Stomach smooth muscle (tissue), 2 donors: Measurements from ENCODE around the gene MRGPRD.

Source experiments
- H3K27ac ChIP-seq: one replicate; pipeline ENCODE4 v1.7.0; 2013; ENCODE audit warnings: mild to moderate bottlenecking, low read length, inconsistent platforms
- H3K27me3 ChIP-seq, 2 donors: one replicate each; pipeline ENCODE4 v1.7.0; 2013; ENCODE audit warnings: low read length in 2 of 2; ENCODE audit not compliant: insufficient read depth in 2 of 2, control insufficient read depth in 1 of 2
- H3K36me3 ChIP-seq, 2 donors: one replicate each; pipeline ENCODE4 v1.7.0; 2013; ENCODE audit warnings: low read length in 2 of 2; ENCODE audit not compliant: control insufficient read depth in 2 of 2, insufficient read depth in 2 of 2
- H3K4me1 ChIP-seq: one replicate; pipeline ENCODE4 v1.7.0; 2013; ENCODE audit warnings: low read length; ENCODE audit not compliant: control insufficient read depth, insufficient read depth
- H3K4me3 ChIP-seq, 2 donors: one replicate each; pipeline ENCODE4 v1.7.0; 2013; ENCODE audit warnings: low read length in 2 of 2
- H3K9ac ChIP-seq, 2 donors: one replicate each; pipeline ENCODE4 v1.7.0; 2013; ENCODE audit warnings: low read length in 2 of 2, mild to moderate bottlenecking in 1 of 2
- H3K9me3 ChIP-seq, 2 donors: one replicate each; pipeline ENCODE4 v1.7.0; 2013; ENCODE audit warnings: low read length in 2 of 2; ENCODE audit not compliant: control insufficient read depth in 2 of 2
- donor health status: healthy.
- donor health status: Pancreatic carcinoma.

MRGPRD gene

DNA sequence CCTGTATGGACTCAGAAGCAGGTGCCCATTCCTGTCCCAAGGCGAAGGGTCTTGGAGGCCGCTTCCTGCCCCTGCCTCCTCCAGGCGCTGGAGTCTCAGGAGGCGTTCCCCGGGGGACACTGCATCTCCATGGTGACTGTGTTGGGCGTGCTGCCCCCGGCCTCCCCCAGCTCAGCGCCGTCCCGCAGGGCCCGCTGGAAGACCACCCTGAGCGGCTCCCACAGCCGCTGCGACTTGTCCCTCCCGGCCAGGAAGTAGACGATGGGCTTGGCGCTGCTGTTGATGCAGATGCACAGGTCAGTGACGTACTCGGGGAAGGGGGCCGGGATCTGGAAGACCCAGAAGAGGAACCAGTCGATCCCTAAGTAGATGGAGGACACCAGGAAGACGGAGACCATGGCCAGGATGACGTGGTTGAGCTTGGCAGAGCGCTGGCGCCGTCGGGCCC, 24.4 kb upstream of the MRGPRD start:
- Histone ChIP-seq H3K4me3 (peak overlapping the region in 1 of 2 donors; percentile 15), H3K27me3 (no peaks in the 10 kb centered on the region), H3K4me1 (peaks cover 98% of the 10 kb centered on the region), H3K9ac (no peak overlapping the region), H3K9me3 (no peaks in the 10 kb centered on the region), H3K36me3 (peaks cover 40 to 50% of the 10 kb centered on the region in 2 donors), H3K27ac (peak overlapping the region; percentile 99)

DNA sequence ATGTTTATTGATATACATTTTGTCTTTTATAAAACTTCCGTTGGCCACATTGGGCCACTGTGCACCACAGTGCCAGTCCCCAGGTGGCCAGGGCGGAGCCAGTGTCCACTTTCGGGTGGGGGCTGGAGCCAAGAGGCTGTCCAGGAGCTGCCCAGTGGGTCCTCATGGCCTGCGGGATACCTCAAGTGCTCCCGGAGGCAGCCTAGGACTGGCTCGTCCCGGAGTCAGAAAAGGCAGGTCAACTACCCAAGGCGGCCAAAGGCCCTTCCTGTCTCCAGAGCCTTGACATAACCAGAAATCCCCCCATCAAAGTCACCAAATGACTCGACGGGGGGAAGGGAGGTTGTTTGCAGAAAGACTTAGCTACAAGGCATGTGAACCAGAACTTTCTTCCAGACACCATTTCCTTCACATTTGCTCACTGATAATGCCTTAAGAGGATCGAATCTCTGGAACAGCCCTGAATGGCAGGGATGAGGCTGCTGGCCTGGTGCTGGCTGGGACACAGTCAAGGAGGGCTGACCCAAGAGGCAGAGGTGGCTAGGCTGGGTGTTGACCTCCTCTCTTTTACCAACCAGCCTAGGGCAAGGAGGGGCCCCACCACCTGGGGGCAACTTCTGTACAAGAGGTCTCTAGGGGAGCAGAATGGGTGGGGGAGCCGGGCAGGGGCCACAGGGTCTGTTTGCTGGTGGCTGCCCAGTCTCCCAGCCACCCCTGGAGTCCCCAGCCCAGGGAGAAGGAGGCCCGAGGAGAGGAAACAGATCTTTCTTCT, 23.8 kb upstream of the MRGPRD start:
- H3K4me1 ChIP-seq, result peaks cover 97% of the 10 kb centered on the region
- peak overlapping the region; percentile 99 for H3K27ac ChIP-seq
- no peaks in the 10 kb centered on the region for H3K27me3 ChIP-seq
- peak overlapping the region in 1 of 2 donors; percentile 13 for H3K9ac ChIP-seq
- H3K4me3 ChIP-seq, result peak overlapping the region; percentile 28 to 35
- no peaks in the 10 kb centered on the region for H3K9me3 ChIP-seq
- H3K36me3 ChIP-seq, result peaks cover 40 to 50% of the 10 kb centered on the region in 2 donors

DNA sequence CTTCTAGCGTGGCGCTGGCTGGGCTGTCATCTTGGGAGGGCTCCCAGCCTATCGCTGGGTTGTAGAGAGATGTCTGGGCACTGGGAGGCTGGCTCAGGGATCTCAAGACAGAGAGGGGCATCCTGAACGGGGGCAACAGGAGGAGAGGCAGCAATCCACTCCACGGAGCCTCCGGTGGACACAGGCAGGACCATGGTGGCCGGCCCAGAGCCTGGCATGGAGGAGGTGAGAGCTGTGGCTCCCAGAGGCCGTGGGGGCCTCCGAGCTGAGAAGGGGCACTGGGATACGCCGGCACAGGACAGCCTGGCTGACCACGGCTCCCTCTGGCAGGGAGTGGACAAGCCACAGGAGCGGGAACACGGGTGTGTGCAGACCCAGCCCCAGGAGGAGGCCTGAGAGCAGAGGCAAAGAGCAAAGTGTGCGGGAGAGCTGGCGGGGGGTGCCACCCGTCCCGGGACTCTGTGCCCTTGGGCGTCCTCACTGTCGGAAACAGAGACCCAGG, 23.1 kb upstream of the MRGPRD start:
- no peak overlapping the region for H3K4me3 ChIP-seq
- H3K9ac ChIP-seq, result peak overlapping the region; percentile 13 to 21
- H3K4me1 ChIP-seq, result peaks cover 97% of the 10 kb centered on the region
- H3K9me3 ChIP-seq, result no peaks in the 10 kb centered on the region
- H3K36me3 ChIP-seq, result peaks cover 36 to 44% of the 10 kb centered on the region in 2 donors
- H3K27ac ChIP-seq, result peak overlapping the region; percentile 99
- H3K27me3 ChIP-seq, result no peaks in the 10 kb centered on the region

DNA sequence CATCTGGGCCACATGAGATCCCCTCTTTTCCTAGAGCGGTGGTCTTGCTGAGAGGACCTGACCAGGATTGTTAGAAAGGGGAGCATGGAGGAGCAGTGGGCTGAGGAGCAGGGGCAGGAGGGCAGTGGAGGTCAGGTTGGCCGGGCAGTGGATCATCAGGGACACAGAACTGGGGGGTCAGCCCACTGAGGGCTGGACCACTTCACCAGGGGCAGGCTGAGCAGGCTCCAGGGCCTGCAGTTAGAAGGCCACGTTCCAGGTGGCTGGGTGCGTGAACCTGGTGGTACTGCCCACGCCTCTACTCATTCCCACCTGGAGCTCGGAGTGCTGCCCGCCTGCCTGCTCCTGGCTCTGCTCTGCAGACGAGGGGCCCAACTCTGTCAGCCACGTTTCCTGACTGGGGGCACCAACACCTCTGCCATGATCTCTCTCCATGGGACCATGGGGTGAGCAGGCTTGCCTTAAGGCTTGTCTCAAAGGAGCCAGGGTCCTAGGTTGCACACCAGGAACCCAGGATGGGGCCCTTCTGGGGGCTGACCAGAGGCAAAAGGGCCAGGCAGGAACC, 22.6 kb upstream of the MRGPRD start:
- peak overlapping the region; percentile 99 for H3K27ac ChIP-seq
- peaks cover 36 to 44% of the 10 kb centered on the region in 2 donors for H3K36me3 ChIP-seq
- peaks cover 97% of the 10 kb centered on the region for H3K4me1 ChIP-seq

DNA sequence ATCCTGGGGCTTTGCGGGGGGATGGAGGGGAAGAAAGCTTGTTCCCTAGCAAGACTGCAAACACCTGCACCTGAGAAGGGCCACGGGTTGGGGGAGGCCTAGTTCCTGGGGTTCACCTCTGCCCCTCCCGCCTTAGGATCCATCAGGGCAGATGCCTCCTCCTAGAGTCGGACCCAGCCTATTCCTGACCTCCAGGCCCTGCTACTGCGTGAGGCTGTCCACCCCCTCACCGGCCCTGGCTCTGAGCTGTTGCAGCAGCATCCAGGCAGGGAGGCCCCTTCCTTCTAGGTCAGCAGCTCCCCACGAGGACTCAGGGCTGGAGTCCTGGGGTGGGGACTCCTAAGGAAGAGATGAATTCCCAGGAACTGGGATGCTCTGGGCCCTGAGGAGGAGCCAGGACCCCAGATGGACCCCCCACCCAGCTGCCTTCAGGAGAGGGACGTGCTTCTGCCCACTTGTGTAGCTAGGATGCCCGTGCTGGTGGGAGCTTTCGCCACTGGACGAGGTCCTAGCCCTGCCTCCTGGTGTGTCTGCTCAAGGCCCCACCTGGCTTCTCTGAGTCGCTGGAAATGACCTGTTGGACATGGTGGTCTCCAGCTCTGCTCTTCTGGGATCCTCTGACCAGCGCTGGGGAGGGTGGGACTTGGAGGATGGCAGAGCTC, 21.9 kb upstream of the MRGPRD start:
- H3K9me3 ChIP-seq, result no peaks in the 10 kb centered on the region
- H3K27me3 ChIP-seq, result no peaks in the 10 kb centered on the region
- H3K36me3 ChIP-seq, result peaks cover 34 to 38% of the 10 kb centered on the region in 2 donors
- H3K4me3 ChIP-seq, result peak overlapping the region in 1 of 2 donors; percentile 22
- peaks cover 97% of the 10 kb centered on the region for H3K4me1 ChIP-seq
- H3K27ac ChIP-seq, result peak overlapping the region; percentile 99
- H3K9ac ChIP-seq, result peak overlapping the region; percentile 27 to 64

More for the DNA sequence above, 22.6 kb upstream of the MRGPRD start:
- Histone ChIP-seq H3K9ac (peak overlapping the region; percentile 21 to 27), H3K27me3 (no peaks in the 10 kb centered on the region), H3K9me3 (no peaks in the 10 kb centered on the region), H3K4me3 (no peak overlapping the region)

DNA sequence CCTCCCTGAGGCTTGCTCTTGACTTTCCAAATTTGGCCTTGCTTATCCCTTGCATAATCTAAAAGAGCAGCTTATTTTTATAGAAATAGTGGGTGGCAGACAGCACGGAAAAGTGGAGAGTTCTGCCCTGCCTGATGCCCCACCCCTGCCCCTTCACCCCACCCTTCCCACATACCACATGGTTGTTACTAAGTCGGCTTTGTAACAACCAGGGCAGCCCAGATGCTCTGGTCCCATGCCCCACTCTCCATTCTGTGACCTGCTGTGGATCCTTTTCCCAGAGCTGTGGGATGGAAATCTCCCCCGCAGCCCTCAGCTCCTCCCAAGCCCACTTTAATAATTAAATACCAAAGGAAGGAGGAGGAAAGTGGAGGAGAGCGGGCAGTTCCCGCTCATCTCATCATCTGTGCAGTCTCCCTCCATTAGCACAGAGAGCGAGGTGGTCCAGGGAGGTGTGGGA, 21.4 kb upstream of the MRGPRD start:
- Histone ChIP-seq H3K9ac (peak overlapping the region; percentile 62 to 64), H3K4me1 (peaks cover 97% of the 10 kb centered on the region), H3K4me3 (peak overlapping the region in 1 of 2 donors; percentile 22), H3K9me3 (no peaks in the 10 kb centered on the region), H3K27ac (peak overlapping the region; percentile 99), H3K27me3 (no peaks in the 10 kb centered on the region), H3K36me3 (peaks cover 32 to 34% of the 10 kb centered on the region in 2 donors)

DNA sequence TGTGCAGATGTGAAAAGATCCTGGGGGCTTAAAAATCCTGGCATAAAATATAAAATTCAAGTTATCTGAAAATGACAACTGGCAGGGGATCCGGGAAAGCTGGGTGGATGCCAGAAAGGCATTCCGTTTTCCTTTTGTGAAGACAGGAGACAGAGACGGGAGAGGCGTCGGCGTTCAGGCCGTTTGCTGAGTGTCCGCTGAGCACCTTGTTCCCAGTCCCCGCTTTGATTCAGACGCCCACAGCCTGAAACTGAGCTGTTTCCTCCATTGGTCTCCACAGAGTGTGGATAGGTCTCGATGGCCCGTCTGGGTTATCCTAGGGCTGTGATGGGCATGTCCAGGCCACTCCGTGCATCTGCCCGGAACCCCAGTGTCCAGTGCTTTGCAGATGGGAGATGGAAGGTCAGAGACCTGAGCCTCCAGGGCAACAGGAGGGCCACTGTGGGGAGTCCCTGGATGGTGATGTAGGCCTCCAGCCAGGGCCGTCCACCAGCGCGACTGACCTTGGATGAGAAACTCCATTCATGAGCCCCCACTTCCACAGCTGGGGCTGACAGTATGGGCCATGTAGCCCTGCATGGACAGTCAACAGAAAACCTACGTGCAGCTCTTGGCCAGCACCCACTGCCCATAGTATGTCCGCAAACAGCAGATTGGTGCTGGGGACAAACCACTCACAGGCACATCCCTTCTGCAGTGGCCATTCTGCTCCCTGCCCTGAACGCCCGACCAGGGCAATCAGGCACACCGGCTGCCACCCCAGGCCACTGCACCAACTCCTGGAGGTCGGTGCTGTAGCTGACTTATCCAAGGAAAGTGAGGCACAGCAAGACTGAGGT, 20.7 kb upstream of the MRGPRD start:
- Histone ChIP-seq H3K27me3 (no peaks in the 10 kb centered on the region), H3K9ac (peak overlapping the region; percentile 58 to 62), H3K9me3 (no peaks in the 10 kb centered on the region), H3K27ac (peak overlapping the region; percentile 99), H3K4me3 (peak overlapping the region; percentile 30 to 40), H3K36me3 (peaks cover 28 to 29% of the 10 kb centered on the region in 2 donors), H3K4me1 (peaks cover 91% of the 10 kb centered on the region)

DNA sequence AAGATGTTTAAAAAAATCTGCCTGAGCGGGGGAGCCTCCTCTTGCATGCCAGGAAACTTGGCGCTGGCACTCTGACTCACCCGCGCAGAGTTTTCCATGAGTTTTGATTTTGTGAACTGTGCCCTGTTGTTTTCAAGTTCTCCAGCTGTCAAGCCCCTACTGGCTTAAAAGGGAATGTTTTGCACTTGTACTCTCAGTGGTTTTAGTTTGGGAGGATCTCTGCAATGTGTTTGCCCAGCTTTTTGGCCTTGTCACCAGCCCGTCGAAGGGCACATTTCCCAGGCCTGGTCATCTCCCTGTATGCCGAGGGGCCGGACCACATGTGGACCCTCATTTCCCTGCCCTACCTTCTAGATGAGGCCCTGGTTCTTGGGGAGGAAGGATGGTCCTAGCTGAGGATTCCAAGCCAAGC, 20.1 kb upstream of the MRGPRD start:
- H3K27ac ChIP-seq, result peak overlapping the region; percentile 99
- H3K27me3 ChIP-seq, result no peaks in the 10 kb centered on the region
- no peaks in the 10 kb centered on the region for H3K9me3 ChIP-seq
- H3K9ac ChIP-seq, result peak overlapping the region; percentile 58 to 62
- H3K36me3 ChIP-seq, result peaks cover 26 to 29% of the 10 kb centered on the region in 2 donors
- peak overlapping the region in 1 of 2 donors; percentile 40 for H3K4me3 ChIP-seq
- peaks cover 84% of the 10 kb centered on the region for H3K4me1 ChIP-seq

DNA sequence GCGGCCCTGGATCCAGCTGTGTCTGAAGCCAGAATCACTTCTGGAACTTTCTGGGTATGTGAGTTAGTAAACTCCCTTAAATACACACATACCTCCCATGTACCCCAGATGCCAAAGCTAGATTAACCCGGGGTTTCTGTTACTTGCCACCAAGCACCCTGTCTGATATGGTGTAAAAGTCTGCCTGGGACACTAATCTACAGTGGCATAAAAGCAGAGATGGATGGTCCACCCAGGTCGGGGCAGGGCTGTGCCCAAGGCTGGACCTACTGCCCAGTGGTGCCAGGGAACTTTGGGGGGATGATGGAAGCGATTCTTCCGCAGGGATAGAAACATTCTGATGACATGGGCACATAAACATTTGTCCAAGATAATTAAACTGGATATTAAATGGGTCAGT, 19.6 kb upstream of the MRGPRD start:
- Histone ChIP-seq H3K9me3 (no peaks in the 10 kb centered on the region), H3K27me3 (no peaks in the 10 kb centered on the region), H3K36me3 (peaks cover 23 to 25% of the 10 kb centered on the region in 2 donors), H3K4me3 (peak overlapping the region in 1 of 2 donors; percentile 22), H3K9ac (peak overlapping the region; percentile 55 to 76), H3K27ac (peak overlapping the region; percentile 99), H3K4me1 (peaks cover 80% of the 10 kb centered on the region)
